DND-41 (cell line): ENCODE measurements around the gene TDG.

Experiments
- CTCF ChIP-seq: IDR thresholded peaks from 2 replicates; pipeline ENCODE4 v1.5.1; 2012; ENCODE audit warnings: borderline replicate concordance, low read length, moderate library complexity, mild to moderate bottlenecking; ENCODE audit not compliant: poor library complexity, severe bottlenecking; ENCODE audit errors: extremely low read depth
- EZH2 ChIP-seq: IDR thresholded peaks from 3 replicates; pipeline ENCODE4 v1.6.1; 2012; ENCODE audit warnings: borderline replicate concordance, low read depth, mild to moderate bottlenecking, moderate library complexity, low read length, inconsistent platforms; ENCODE audit not compliant: severe bottlenecking

GRCh38 chr12:104010121-104010520 is 44.4 kb downstream of the TDG start:
- TF ChIP-seq CTCF (no peak), EZH2 (no peak)
